KOPT-K1 (cell line): ENCODE measurements around the gene LARP6.
"Not testable (repeated sequence)": the region's sequence is repeated elsewhere in the genome, so short reads cannot be mapped to it uniquely, and the experiment has no call there.

ENCODE experiments used
- H3K27ac ChIP-seq: fragments of 200-600 bp; sonication (generic); 2 replicates; pipeline ENCODE4 v1.5.1; 2016; ENCODE audit warnings: antibody characterized with exemption, mild to moderate bottlenecking, low read depth, low read length; ENCODE audit not compliant: poor library complexity, severe bottlenecking
- H3K36me3 ChIP-seq: fragments of 200-600 bp; sonication (generic); 2 replicates; pipeline ENCODE4 v1.5.1; 2017; ENCODE audit warnings: antibody characterized with exemption, mild to moderate bottlenecking, low read length, moderate library complexity; ENCODE audit not compliant: insufficient read depth
- H3K9me3 ChIP-seq: fragments of 200-600 bp; sonication (generic); 2 replicates; pipeline ENCODE4 v1.5.1; 2017; ENCODE audit warnings: antibody characterized with exemption, low read length, mild to moderate bottlenecking; ENCODE audit not compliant: insufficient read depth, poor library complexity, severe bottlenecking

LARP6 gene

DNA sequence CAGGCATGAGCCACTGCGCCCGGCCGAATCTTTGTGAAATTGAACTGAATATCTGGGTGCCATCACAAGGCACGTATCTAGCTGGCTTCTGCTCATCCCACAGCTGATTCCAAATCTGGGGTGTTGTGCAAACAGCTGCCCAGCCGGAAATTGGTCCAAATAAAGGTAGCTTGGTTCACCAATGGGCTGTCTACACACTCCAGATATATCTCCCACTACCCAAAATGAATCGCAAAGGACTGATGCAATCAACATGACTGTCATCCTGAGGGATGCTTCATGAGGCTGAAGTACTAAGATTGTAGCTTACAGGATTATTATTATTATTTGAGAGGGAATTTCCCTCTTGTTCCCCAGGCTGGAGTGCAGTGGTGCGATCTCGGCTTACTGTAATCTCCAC lies 28.1 kb downstream of the LARP6 start:
- Histone ChIP-seq H3K9me3 (no peaks in the 10 kb centered on the region), H3K27ac (no peak overlapping the region), H3K36me3 (no peaks in the 10 kb centered on the region)

- H3K27ac ChIP-seq = no peak overlapping the region
- peaks cover 6% of the 10 kb centered on the region for H3K9me3 ChIP-seq
- no peaks in the 10 kb centered on the region for H3K36me3 ChIP-seq
Measured at GRCh38 chr15:70823196-70823595, 30.8 kb downstream of the LARP6 start.

- Histone ChIP-seq H3K36me3 (no peaks in the 10 kb centered on the region), H3K27ac (no peak overlapping the region), H3K9me3 (peaks cover 6% of the 10 kb centered on the region)
Measured at GRCh38 chr15:70820214-70820613, 33.7 kb downstream of the LARP6 start.

- H3K27ac ChIP-seq = no peak overlapping the region
- H3K36me3 ChIP-seq = no peaks in the 10 kb centered on the region
- H3K9me3 ChIP-seq = peaks cover 6% of the 10 kb centered on the region
Measured at GRCh38 chr15:70818580-70818979, 35.4 kb downstream of the LARP6 start.

DNA sequence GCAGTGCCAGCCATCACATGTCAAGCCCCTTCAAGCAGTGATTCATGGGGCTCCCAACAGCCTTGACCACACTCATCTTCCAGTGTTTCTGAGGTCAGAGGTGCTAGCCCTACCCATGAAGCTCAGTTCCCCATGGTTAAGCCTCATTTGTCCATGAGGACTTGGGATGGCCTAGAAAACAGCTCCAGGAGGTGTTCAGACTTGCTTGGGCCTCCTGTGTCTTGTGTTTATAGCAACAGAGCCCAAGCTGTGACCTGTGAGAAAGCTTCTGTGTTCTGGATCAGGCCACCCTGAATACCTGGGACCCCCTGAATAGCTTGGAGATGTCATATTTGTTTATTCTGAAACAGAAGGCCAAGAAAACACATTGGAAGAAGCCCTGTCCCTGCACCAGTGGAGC lies 36.7 kb downstream of the LARP6 start:
- no peak overlapping the region for H3K27ac ChIP-seq
- peaks cover 6% of the 10 kb centered on the region for H3K9me3 ChIP-seq
- H3K36me3 ChIP-seq = no peaks in the 10 kb centered on the region

DNA sequence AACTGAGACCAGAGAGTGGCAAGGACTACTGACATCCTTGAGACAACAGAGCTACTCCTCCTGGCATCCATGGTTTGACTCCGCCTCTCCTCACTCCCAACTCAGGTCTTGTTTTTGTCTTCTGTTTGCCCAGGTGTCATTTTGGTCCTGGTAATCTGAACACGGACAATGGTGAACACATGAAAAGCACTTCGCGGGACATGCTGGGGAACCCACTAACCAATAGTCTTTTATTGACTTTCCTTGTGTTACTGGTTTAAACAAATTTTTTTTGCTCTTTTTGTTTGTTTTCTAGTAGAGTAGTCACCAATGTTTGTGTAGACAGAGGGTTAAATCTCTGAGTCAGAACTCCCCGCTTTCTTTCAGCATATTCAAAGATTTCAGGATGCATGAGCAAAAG lies 38.4 kb downstream of the LARP6 start:
- Histone ChIP-seq H3K9me3 (peaks cover 6% of the 10 kb centered on the region), H3K36me3 (no peaks in the 10 kb centered on the region), H3K27ac (no peak overlapping the region)

DNA sequence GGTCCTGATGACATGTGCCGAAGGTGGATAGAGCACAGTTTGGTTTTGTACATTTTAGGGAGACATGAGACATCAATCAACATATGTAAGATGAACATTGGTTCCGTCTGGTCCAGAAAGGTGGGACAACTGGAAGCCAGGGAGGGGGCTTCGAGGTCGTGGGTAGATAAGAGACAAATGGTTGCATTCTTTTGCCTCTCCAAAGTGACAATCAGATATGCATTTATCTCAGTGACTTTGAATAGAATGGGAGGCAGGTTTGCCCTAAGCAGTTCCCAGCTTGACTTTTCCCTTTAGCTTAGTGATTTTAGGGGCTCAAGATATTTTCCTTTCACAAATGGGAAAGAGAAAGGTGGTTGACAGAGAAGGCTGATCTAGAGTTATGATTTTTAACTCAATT lies 38.9 kb downstream of the LARP6 start:
- not testable (repeated sequence) for H3K36me3 ChIP-seq, H3K9me3 ChIP-seq, H3K27ac ChIP-seq

DNA sequence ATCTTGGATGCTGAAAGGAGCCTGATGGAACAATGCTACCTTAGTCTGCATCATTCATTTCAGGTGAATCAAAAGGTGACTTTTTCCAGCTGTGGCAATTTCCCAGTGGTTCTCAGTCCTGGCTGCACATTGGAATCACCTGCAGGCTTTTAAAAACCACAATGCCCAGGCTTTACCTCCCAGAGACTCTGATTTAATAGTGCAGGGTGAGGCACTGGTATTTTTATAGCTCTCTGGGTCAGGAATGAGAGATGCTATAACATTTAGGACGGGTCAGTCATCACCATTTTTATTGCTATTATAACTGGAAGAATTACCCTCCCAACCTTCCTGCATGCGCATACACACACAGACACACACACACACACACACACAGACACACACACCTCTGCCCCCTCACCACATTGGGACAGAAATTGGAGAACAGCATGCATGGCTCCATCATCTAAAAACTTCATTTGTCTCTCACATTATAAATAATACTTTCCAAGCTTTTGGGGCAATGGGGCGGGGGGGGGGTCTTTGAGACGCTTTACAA lies 41.1 kb downstream of the LARP6 start:
- Histone ChIP-seq H3K36me3 (no peaks in the 10 kb centered on the region), H3K9me3 (no peaks in the 10 kb centered on the region), H3K27ac (no peak overlapping the region)

DNA sequence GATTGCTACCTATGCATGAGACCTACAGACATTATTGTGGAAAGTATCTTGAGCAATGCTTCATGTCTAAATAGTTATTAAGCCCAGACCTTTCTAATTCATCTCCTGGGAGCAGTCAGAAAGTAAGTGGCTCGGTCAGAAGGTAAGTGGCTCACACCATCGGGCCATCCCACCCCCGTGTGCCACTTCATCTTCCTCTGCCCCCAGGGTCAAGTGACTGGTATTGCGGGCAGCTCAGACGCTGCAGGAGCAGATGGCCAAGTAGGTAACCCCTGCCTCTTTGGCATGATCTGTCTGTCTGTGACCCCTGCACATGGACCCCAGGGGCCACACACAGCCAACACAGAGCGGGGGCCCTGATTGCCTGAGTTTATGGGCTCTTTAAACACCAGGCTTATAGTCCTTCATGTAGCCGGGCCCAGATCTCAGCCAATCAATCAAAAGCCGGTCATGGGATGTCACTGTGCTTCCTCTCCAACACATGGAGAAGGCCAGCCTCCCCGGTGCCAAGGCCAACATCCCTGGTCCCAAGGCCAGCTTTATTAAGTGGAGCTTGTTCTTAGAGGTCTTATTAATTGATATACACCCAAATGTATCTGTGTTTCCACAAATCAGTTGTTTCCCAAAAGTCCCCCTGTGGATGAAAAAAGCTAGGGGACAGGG lies 42.9 kb downstream of the LARP6 start:
- no peak overlapping the region for H3K27ac ChIP-seq
- H3K36me3 ChIP-seq = no peaks in the 10 kb centered on the region
- no peaks in the 10 kb centered on the region for H3K9me3 ChIP-seq

DNA sequence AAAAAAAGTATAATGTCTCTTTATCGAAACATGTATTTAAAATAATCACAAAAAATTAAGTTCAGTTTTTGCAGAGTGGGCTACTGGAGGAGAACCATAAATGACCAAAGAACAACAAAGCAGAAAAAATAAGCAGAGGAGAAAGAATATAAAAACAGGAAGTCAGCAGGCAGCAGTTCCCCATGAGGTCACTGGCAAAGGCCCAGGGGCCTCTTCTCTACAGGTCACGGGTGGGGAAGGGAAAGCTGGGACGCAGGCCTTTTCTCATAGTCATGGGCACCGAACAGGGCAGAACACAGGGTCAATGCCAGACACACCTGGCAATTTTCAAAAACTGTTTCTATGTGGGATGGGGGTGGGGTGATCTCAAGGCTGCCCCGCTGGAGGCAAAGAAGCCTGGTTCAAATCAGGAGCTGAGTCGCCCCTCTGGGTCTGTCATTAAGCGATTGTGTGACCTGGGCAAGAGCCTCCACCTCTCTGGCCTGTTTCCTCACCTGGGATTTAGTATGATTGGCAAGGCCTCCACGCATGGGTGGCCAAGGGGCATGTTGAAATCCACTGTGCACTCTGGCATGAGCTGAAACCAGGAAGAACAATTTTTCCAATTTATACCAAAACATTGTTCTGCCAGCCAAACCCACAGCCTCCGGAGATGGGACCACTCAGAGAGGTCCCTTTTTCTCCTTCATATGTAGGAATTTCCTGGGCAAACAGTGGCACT lies 46.8 kb downstream of the LARP6 start:
- Histone ChIP-seq H3K27ac (no peak overlapping the region), H3K9me3 (no peaks in the 10 kb centered on the region), H3K36me3 (no peaks in the 10 kb centered on the region)

DNA sequence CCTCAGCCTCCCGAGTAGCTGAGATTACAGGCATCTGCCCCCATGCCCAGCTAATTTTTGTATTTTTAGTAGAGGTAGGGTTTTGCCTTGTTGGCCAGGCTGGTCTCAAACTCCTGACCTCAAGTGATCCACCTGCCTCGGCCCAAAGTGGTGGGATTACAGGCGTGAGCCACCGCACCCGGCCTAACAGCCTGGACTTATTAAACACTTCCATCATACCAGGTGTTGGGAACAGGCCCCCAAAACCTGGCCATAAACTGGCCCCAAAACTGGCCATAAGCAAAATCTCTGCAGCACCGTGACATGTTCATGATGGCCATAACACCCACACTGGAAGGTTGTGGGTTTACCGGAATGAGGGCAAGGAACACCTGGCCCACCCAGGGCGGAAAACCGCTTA lies 49.6 kb downstream of the LARP6 start:
- not testable (repeated sequence) for H3K36me3 ChIP-seq, H3K27ac ChIP-seq, H3K9me3 ChIP-seq

GRCh38 chr15:70802629-70803028 lies 51.3 kb downstream of the LARP6 start:
- H3K9me3 ChIP-seq = no peaks in the 10 kb centered on the region
- H3K27ac ChIP-seq = no peak overlapping the region
- H3K36me3 ChIP-seq = no peaks in the 10 kb centered on the region

GRCh38 chr15:70801109-70801508 lies 52.8 kb downstream of the LARP6 start:
- H3K27ac ChIP-seq = no peak overlapping the region
- H3K36me3 ChIP-seq = no peaks in the 10 kb centered on the region
- H3K9me3 ChIP-seq = no peaks in the 10 kb centered on the region

DNA sequence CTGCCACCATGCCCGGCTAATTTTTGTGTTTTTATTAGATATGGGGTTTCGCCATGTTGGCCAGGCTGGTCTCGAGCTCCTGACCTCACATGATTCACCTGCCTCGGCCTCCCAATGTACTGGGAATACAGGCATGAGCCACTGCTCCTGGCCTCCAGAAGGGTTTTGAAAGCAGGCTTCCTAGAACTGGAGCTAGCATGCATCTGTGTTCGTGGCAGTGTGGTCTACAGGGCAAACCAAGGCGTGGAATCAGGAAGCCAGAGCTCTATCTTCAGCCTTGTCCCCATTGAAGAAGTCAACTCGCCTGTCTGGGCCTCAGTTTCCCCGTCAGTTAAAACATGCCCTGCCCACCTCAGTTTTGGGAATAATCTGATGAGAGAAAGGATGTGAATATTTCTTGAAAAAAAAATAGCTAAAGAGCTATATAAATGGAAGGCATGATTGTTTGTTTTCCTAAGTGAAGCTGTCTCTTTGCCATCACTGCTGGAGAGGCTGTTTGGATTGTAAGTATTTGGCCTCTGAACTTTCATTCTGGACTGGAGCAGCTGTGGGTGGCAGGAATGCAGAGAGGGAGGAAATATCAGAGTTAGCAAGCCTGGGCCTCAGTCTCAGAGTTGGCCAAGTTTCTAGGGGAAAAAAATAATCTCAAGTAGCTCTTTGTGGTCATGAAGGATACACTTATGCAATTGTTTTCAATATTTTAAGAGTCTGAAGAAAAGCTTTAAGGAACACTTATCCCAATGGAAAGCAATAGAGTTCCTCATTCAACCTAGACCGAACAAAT lies 54.1 kb downstream of the LARP6 start:
- no peaks in the 10 kb centered on the region for H3K36me3 ChIP-seq
- no peak overlapping the region for H3K27ac ChIP-seq
- H3K9me3 ChIP-seq = no peaks in the 10 kb centered on the region

- Histone ChIP-seq H3K27ac (no peak overlapping the region), H3K36me3 (no peaks in the 10 kb centered on the region), H3K9me3 (no peaks in the 10 kb centered on the region)
Measured at GRCh38 chr15:70797464-70797863, 56.5 kb downstream of the LARP6 start.
